GM12878 (cell line): Measurements from ENCODE around the gene TGFBI. TPM values are rescaled to one million over a fixed set of nuclear protein-coding genes. Genes with fewer than 3 reads are reported as not detected.

Experiments used
- ATAC-seq: fragments of 200-7000 bp; cut with Tn5 transposase; 3 replicates; pipeline ENCODE4 v1.9.1; 2020; ENCODE audit warnings: mild to moderate bottlenecking, moderate library complexity
- BruUV-seq: library from RNA; stranded (reverse); fragments of 400-500 nt; replicated peaks from 2 replicates; lab custom pipeline; 2021; lab: Mats Ljungman, UMichigan
- CTCF ChIA-PET: fragments of 300-600 bp; sonication (Branson Sonifier 250); formaldehyde crosslinking; extraction: SDS; loops from one replicate; lab custom pipeline; 2021; ENCODE audit warnings: inconsistent platforms; lab: Yijun Ruan, JAX
- POLR2A ChIA-PET: fragments of 350-600 bp; formaldehyde crosslinking; extraction: SDS; loops from one replicate; lab custom pipeline; 2021; ENCODE audit warnings: inconsistent platforms; lab: Charles Lee
- RAD21 ChIA-PET: fragments of 300-600 bp; sonication (Branson Sonifier 250); formaldehyde crosslinking; loops from one replicate; lab custom pipeline; 2023; ENCODE audit warnings: antibody characterized with exemption; ENCODE audit not compliant: unreplicated experiment; lab: Charles Lee
- SMC1A ChIA-PET: fragments of 300-600 bp; sonication (Branson Sonifier 250); formaldehyde crosslinking; loops from one replicate; lab custom pipeline; 2023; ENCODE audit not compliant: unreplicated experiment, uncharacterized antibody; lab: Charles Lee
- DNase-seq: peaks from one replicate; pipeline ENCODE4 v3.0.0-alpha.2; 2011; ENCODE audit warnings: low read depth, low spot score
- FAIRE-seq: peaks from 3 replicates; lab custom pipeline; 2011; peaks lifted over from hg19 to GRCh38; lab: Jason Lieb, UNC
- H2AFZ ChIP-seq: 2 replicates; pipeline ENCODE4 v1.6.0; 2011; ENCODE audit warnings: low read depth, low read length, control low read depth; ENCODE audit not compliant: control insufficient read depth
- H3K27ac ChIP-seq: 2 replicates; pipeline ENCODE4 v1.5.1; 2011; ENCODE audit warnings: control low read depth; ENCODE audit not compliant: control insufficient read depth, insufficient read depth
- H3K27me3 ChIP-seq, 2 experiments: replicated peaks in 1 of 2; 2 replicates each; pipeline versions ENCODE4 v1.6.0 to v1.6.1; 2011; ENCODE audit warnings: low read length in 1 of 2; ENCODE audit not compliant: control insufficient read depth in 2 of 2, insufficient read depth in 2 of 2
- H3K36me3 ChIP-seq, 2 experiments: 2 replicates each; pipeline ENCODE4 v1.5.1; 2011; ENCODE audit warnings: low read length in 1 of 2; ENCODE audit not compliant: control insufficient read depth in 2 of 2, insufficient read depth in 2 of 2
- H3K4me1 ChIP-seq: 2 replicates; pipeline ENCODE4 v1.6.1; 2011; ENCODE audit warnings: mild to moderate bottlenecking, low read length, moderate library complexity, mixed read lengths; ENCODE audit not compliant: control insufficient read depth, insufficient read depth
- H3K4me2 ChIP-seq: 2 replicates; pipeline ENCODE4 v1.6.0; 2011; ENCODE audit warnings: control low read depth; ENCODE audit not compliant: control insufficient read depth, insufficient read depth
- H3K4me3 ChIP-seq: fragments of 200-600 bp; sonication (generic); 2 replicates; pipeline ENCODE4 v1.5.1; 2016
- H3K79me2 ChIP-seq: 2 replicates; pipeline ENCODE4 v1.6.0; 2011; ENCODE audit warnings: low read length; ENCODE audit not compliant: control insufficient read depth, insufficient read depth
- H3K9ac ChIP-seq: 2 replicates; pipeline ENCODE4 v1.8.0; 2011; ENCODE audit warnings: low read length, control low read depth, mixed read lengths; ENCODE audit not compliant: control insufficient read depth, insufficient read depth
- H3K9me3 ChIP-seq: replicated peaks from 3 replicates; pipeline ENCODE4 v1.5.1; 2011; ENCODE audit warnings: mild to moderate bottlenecking, low read length; ENCODE audit not compliant: control insufficient read depth, insufficient read depth
- H4K20me1 ChIP-seq: 2 replicates; pipeline ENCODE4 v1.6.0; 2011; ENCODE audit not compliant: control insufficient read depth, insufficient read depth
- BMI1 ChIP-seq: fragments of 450-650 bp; IDR thresholded peaks from 2 replicates; pipeline ENCODE4 v1.6.1; 2016; ENCODE audit warnings: mild to moderate bottlenecking, moderate library complexity, borderline replicate concordance
- CBX5 ChIP-seq: sonication (generic); IDR thresholded peaks from 2 replicates; pipeline ENCODE4 v1.6.1; 2016; ENCODE audit warnings: low read depth, moderate library complexity, mild to moderate bottlenecking, inconsistent platforms
- KAT2A ChIP-seq: conservative IDR thresholded peaks from 2 replicates; pipeline ENCODE4 v1.6.1; 2011; ENCODE audit warnings: low read depth, low read length; ENCODE audit not compliant: control insufficient read depth
- KLF5 ChIP-seq: fragments of 450-650 bp; IDR thresholded peaks from 2 replicates; pipeline ENCODE4 v1.6.1; 2014; ENCODE audit warnings: mild to moderate bottlenecking; ENCODE audit not compliant: partially characterized antibody
- MYC ChIP-seq: IDR thresholded peaks from 2 replicates; pipeline ENCODE4 v1.6.1; 2011; ENCODE audit warnings: mild to moderate bottlenecking, low read length, moderate library complexity, inconsistent platforms; ENCODE audit not compliant: insufficient read depth, insufficient replicate concordance, insufficient read length, severe bottlenecking
- NRF1 ChIP-seq: conservative IDR thresholded peaks from 2 replicates; pipeline ENCODE4 v1.6.1; 2011; ENCODE audit warnings: mild to moderate bottlenecking, low read depth, low read length, improper control_type of control experiment
- PAX5 ChIP-seq: IDR thresholded peaks from 2 replicates; pipeline ENCODE4 v1.6.1; 2011; ENCODE audit warnings: low read depth, low read length, borderline replicate concordance
- PML ChIP-seq: IDR thresholded peaks from 2 replicates; pipeline ENCODE4 v1.6.1; 2012; ENCODE audit warnings: low read length, inconsistent platforms
- RCOR1 ChIP-seq: conservative IDR thresholded peaks from 2 replicates; pipeline ENCODE4 v1.6.1; 2012; ENCODE audit warnings: low read depth, low read length, improper control_type of control experiment
- SPI1 ChIP-seq: IDR thresholded peaks from 2 replicates; pipeline ENCODE4 v1.6.1; 2011; ENCODE audit warnings: low read depth, mild to moderate bottlenecking, low read length, moderate library complexity, borderline replicate concordance; ENCODE audit not compliant: insufficient read depth
- SRF ChIP-seq, 2 experiments: IDR thresholded peaks; 2 replicates each; pipeline ENCODE4 v1.6.1; 2011; ENCODE audit warnings: low read depth in 2 of 2, low read length in 2 of 2, mild to moderate bottlenecking in 1 of 2, moderate library complexity in 1 of 2
- SUZ12 ChIP-seq: fragments of 200-600 bp; sonication (generic); IDR thresholded peaks from one replicate; pipeline ENCODE4 v1.6.1; 2018; ENCODE audit warnings: antibody characterized with exemption, mild to moderate bottlenecking; ENCODE audit not compliant: unreplicated experiment
- WGBS: methylation state at CpG from one replicate; pipeline ENCODE4 v1.1.6; 2016; ENCODE audit warnings: low lambda C conversion rate; ENCODE audit not compliant: insufficient replicate concordance, insufficient coverage; ENCODE audit errors: missing lambda C conversion rate; 5-methylcytosine and 5-hydroxymethylcytosine counted together
- in situ Hi-C: fragments of 300-500 bp; cut with MboI; formaldehyde crosslinking; loops from 9 replicates; pipeline ENCODE4 v1.14.3; 2018; ENCODE audit warnings: mixed read lengths
- intact Hi-C: fragments of 100-400 bp; cut with micrococcal nuclease; formaldehyde crosslinking; loops from one replicate; pipeline ENCODE4 v1.14.2; 2022; ENCODE audit not compliant: unreplicated experiment
- polyA plus RNA-seq, 11 experiments: library from polyadenylated mRNA; depleted of rRNA in 4 of 11; unstranded in 6 of 11; stranded (reverse) in 5 of 11; fragments of >200 nt; fragmentation: Nextera tagmentation in 4 of 11; fragmentation: Illumina TruSeq in 1 of 11; extraction: Ambion mirVana in 4 of 11; extraction: Trizol in 1 of 11; gene quantifications; 1 replicate in 1 of 11; 2 replicates in 10 of 11; pipeline versions ENCODE4 v1.2.1 to v1.2.3, GENCODE V29; 2011 to 2016; ENCODE audit warnings: inconsistent platforms in 2 of 11, missing spikeins in 2 of 11, low read depth in 1 of 11
- total RNA-seq, 4 experiments: library from RNA; depleted of rRNA in 3 of 4; stranded (reverse); fragments of >200 nt in 3 of 4; fragmentation: Illumina TruSeq in 1 of 4; extraction: Trizol in 1 of 4; gene quantifications; 2 replicates each; pipeline versions ENCODE4 v1.2.1 to v1.2.3, GENCODE V29; 2013 to 2021
- TF ChIP-seq, protein P1 (sequence below): fragments of 450-650 bp; IDR thresholded peaks from 2 replicates; pipeline ENCODE4 v1.6.1; 2017; ENCODE audit warnings: mild to moderate bottlenecking, low read depth, inconsistent platforms; ENCODE audit not compliant: poor library complexity, severe bottlenecking
- TF ChIP-seq, protein P2 (sequence below): IDR thresholded peaks from 2 replicates; pipeline ENCODE4 v1.6.1; 2012; ENCODE audit warnings: low read length, inconsistent platforms
- TF ChIP-seq, protein P3 (sequence below): fragments of 450-650 bp; IDR thresholded peaks from 2 replicates; pipeline ENCODE4 v1.6.1; 2016; ENCODE audit warnings: mild to moderate bottlenecking, moderate library complexity, borderline replicate concordance
- TF ChIP-seq, protein P4 (sequence below): fragments of 450-650 bp; IDR thresholded peaks from 2 replicates; pipeline ENCODE4 v1.6.1; 2016; ENCODE audit warnings: mild to moderate bottlenecking

The TGFBI gene
- total and polyA plus RNA-seq, 10 of the 15 experiments (the other 5 are each of a cell fraction or from before 2014, with no cell fraction given), result 0.12 to 1.8 (median 0.19) TPM

DNA sequence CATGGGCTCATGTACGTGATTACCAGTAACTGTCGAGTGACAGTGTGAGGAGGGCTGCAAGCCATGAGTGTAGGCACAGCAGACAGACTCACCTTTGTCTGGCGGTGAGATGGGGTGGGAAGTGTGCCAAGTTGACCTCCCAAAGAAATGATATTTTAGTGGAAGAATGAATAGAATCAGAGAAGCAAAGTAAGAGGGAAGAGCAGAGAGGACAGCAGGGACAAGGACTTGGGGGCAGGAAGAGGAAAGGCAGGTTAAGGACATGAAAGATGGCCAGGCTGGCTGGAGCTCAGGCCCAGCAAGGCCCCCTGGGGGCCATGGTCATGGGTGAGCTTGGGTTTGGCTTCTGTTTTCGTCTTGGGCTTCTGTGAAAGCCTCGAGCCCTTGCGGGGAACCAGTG is 20.2 kb downstream of the TGFBI start:
- intact Hi-C loops (no loop called here), in situ Hi-C loops (no loop called here)
- Histone ChIP-seq H3K4me3 (no peak overlapping the region), H3K27me3 (peaks cover 0 to 1% of the 10 kb centered on the region in 2 experiments; a peak in 2 of 4 replicates), H3K36me3 (no peaks in the 10 kb centered on the region), H3K9me3 (no peaks in the 10 kb centered on the region), H3K4me2 (no peak overlapping the region), H4K20me1 (no peaks in the 10 kb centered on the region), H3K79me2 (no peaks in the 10 kb centered on the region), H3K4me1 (no peaks in the 10 kb centered on the region), H2AFZ (no peak overlapping the region), H3K9ac (no peak overlapping the region), H3K27ac (no peak overlapping the region)
- WGBS, result 60% methylated on average over 6 of the region's 6 CpGs
- ChIA-PET POLR2A (no interaction called here), CTCF (no interaction called here), SMC1A (no interaction called here), RAD21 (no interaction called here)
- BruUV-seq, result no TSS peak
- ATAC-seq (no peak), DNase-seq (no peak), FAIRE-seq (no peak)
- TF ChIP-seq KAT2A, result no peak
- no peak for TF ChIP-seq KLF5
- TF ChIP-seq, protein P1, sequence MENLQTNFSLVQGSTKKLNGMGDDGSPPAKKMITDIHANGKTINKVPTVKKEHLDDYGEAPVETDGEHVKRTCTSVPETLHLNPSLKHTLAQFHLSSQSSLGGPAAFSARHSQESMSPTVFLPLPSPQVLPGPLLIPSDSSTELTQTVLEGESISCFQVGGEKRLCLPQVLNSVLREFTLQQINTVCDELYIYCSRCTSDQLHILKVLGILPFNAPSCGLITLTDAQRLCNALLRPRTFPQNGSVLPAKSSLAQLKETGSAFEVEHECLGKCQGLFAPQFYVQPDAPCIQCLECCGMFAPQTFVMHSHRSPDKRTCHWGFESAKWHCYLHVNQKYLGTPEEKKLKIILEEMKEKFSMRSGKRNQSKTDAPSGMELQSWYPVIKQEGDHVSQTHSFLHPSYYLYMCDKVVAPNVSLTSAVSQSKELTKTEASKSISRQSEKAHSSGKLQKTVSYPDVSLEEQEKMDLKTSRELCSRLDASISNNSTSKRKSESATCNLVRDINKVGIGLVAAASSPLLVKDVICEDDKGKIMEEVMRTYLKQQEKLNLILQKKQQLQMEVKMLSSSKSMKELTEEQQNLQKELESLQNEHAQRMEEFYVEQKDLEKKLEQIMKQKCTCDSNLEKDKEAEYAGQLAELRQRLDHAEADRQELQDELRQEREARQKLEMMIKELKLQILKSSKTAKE, result no peak
- TF ChIP-seq, protein P2, sequence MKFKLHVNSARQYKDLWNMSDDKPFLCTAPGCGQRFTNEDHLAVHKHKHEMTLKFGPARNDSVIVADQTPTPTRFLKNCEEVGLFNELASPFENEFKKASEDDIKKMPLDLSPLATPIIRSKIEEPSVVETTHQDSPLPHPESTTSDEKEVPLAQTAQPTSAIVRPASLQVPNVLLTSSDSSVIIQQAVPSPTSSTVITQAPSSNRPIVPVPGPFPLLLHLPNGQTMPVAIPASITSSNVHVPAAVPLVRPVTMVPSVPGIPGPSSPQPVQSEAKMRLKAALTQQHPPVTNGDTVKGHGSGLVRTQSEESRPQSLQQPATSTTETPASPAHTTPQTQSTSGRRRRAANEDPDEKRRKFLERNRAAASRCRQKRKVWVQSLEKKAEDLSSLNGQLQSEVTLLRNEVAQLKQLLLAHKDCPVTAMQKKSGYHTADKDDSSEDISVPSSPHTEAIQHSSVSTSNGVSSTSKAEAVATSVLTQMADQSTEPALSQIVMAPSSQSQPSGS, result no peak
- TF ChIP-seq, protein P3, sequence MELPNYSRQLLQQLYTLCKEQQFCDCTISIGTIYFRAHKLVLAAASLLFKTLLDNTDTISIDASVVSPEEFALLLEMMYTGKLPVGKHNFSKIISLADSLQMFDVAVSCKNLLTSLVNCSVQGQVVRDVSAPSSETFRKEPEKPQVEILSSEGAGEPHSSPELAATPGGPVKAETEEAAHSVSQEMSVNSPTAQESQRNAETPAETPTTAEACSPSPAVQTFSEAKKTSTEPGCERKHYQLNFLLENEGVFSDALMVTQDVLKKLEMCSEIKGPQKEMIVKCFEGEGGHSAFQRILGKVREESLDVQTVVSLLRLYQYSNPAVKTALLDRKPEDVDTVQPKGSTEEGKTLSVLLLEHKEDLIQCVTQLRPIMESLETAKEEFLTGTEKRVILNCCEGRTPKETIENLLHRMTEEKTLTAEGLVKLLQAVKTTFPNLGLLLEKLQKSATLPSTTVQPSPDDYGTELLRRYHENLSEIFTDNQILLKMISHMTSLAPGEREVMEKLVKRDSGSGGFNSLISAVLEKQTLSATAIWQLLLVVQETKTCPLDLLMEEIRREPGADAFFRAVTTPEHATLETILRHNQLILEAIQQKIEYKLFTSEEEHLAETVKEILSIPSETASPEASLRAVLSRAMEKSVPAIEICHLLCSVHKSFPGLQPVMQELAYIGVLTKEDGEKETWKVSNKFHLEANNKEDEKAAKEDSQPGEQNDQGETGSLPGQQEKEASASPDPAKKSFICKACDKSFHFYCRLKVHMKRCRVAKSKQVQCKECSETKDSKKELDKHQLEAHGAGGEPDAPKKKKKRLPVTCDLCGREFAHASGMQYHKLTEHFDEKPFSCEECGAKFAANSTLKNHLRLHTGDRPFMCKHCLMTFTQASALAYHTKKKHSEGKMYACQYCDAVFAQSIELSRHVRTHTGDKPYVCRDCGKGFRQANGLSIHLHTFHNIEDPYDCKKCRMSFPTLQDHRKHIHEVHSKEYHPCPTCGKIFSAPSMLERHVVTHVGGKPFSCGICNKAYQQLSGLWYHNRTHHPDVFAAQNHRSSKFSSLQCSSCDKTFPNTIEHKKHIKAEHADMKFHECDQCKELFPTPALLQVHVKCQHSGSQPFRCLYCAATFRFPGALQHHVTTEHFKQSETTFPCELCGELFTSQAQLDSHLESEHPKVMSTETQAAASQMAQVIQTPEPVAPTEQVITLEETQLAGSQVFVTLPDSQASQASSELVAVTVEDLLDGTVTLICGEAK, result no peak
- TF ChIP-seq SRF (IDR thresholded peaks at IDR 0.05; ENCODE audit: low read depth in 2 of 2, low read length in 2 of 2), result no peak
- no peak for TF ChIP-seq CBX5
- TF ChIP-seq PAX5, result no peak
- TF ChIP-seq PML, result no peak
- TF ChIP-seq, protein P4, sequence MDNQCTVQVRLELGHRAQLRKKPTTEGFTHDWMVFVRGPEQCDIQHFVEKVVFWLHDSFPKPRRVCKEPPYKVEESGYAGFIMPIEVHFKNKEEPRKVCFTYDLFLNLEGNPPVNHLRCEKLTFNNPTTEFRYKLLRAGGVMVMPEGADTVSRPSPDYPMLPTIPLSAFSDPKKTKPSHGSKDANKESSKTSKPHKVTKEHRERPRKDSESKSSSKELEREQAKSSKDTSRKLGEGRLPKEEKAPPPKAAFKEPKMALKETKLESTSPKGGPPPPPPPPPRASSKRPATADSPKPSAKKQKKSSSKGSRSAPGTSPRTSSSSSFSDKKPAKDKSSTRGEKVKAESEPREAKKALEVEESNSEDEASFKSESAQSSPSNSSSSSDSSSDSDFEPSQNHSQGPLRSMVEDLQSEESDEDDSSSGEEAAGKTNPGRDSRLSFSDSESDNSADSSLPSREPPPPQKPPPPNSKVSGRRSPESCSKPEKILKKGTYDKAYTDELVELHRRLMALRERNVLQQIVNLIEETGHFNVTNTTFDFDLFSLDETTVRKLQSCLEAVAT, result no peak
- no peak for TF ChIP-seq MYC
- no peak for TF ChIP-seq SUZ12
- TF ChIP-seq RCOR1, result no peak
- no peak for TF ChIP-seq NRF1
- no peak for TF ChIP-seq SPI1
- no peak for TF ChIP-seq BMI1
